ENCODE results near the gene TMEM213.

Gene TMEM213

DNA sequence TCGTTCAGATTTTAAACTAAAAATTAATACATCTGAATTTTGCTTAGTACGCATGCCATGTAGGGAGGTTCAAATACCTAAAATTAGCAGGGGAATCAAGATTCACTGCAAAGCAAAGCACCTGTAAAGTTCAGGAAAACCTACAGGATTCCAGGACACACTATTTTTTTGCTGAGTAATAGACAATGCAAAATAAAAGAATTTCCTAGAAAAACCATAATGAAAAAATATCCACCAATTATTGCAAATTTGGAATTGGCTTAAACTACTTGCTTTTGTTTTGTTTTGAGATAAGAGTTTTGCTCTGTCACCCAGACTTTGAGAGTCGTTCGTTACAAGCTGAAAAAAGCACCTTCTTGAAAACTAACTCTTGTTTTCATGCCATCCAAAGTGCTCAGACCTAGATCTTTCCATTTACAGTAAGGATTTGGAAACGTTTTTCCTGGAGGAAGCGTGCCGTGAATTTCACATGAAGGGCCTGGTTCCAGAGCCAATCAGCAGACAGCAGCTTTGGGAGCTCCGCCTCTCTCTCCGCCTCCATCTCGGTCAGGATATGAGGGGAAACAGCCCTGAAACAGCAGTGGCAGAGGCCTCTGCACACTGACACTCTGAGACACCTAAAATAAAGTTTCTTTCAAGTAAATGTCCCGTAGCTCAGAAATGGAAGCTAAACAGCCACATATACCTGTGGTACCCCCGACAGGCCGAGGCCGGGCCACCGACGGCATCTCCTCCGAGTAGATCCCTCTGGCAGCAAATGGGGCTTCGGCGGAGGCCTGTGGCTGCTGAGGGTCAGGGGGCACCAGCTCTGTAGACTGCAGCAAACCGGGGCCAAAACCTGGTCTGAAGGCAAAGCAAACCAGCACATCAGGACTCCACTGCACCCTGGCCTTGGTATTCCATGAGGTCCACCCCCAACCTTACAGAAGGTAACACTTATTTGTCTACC lies 46.1 kb downstream of the TMEM213 start:
- no peak for TF ChIP-seq EZH2 (IDR thresholded peaks at IDR 0.05; ENCODE audit: borderline replicate concordance, low read depth, low read length, severe bottlenecking)
- TF ChIP-seq, protein P1, sequence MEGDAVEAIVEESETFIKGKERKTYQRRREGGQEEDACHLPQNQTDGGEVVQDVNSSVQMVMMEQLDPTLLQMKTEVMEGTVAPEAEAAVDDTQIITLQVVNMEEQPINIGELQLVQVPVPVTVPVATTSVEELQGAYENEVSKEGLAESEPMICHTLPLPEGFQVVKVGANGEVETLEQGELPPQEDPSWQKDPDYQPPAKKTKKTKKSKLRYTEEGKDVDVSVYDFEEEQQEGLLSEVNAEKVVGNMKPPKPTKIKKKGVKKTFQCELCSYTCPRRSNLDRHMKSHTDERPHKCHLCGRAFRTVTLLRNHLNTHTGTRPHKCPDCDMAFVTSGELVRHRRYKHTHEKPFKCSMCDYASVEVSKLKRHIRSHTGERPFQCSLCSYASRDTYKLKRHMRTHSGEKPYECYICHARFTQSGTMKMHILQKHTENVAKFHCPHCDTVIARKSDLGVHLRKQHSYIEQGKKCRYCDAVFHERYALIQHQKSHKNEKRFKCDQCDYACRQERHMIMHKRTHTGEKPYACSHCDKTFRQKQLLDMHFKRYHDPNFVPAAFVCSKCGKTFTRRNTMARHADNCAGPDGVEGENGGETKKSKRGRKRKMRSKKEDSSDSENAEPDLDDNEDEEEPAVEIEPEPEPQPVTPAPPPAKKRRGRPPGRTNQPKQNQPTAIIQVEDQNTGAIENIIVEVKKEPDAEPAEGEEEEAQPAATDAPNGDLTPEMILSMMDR (IDR thresholded peaks at IDR 0.05; ENCODE audit: borderline replicate concordance, extremely low read depth, low read length, poor library complexity, severe bottlenecking) = no peak
- Histone ChIP-seq H3K27ac (ENCODE audit: low read length) (no peak overlapping the region), H4K20me1 (ENCODE audit: insufficient read depth, low read length) (no peaks in the 10 kb centered on the region), H3K79me2 (ENCODE audit: insufficient read depth, low read length) (no peaks in the 10 kb centered on the region), H3K4me1 (ENCODE audit: insufficient read depth, low read length) (no peaks in the 10 kb centered on the region), H3K9ac (ENCODE audit: low read depth, low read length) (no peak overlapping the region), H3K36me3 (ENCODE audit: insufficient read depth, low read length) (no peaks in the 10 kb centered on the region; the same call in 1 of the 2 replicates), H3K9me3 (ENCODE audit: insufficient read depth, low read length, severe bottlenecking) (no peaks in the 10 kb centered on the region), H3K4me3 (ENCODE audit: low read depth in 1 of 2, low read length in 2 of 2) (no peak overlapping the region), H2AFZ (ENCODE audit: low read depth, low read length) (no peak overlapping the region), H3K27me3 (ENCODE audit: insufficient read depth, low read length, poor library complexity) (no peaks in the 10 kb centered on the region), H3K4me2 (ENCODE audit: insufficient read depth, low read length) (no peak overlapping the region)
- no peak for DNase-seq
- ATAC-seq (ENCODE audit: insufficient read depth, low read depth) = no peak; the same call in 2 of the 3 replicates

DNA sequence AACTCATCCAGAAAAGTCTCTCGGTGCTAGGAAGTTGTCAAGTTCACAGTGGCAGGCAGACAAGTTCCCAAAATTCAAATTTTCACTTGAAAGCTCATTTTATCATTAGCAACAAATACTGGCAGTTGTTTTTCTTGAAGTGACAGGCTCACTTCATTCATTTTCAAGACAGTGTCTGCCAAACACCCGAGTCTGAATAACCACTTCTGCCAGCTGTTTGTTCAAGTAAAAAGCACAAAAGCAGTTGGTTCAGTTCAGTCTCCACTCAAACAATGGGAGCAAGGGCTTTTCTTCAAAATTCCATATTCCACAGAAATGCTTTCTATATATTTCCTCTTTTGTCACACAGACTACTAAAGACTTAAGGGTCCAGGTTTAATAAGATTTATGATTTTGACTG lies 47.9 kb downstream of the TMEM213 start:
- ATAC-seq (ENCODE audit: insufficient read depth, low read depth) = no peak

DNA sequence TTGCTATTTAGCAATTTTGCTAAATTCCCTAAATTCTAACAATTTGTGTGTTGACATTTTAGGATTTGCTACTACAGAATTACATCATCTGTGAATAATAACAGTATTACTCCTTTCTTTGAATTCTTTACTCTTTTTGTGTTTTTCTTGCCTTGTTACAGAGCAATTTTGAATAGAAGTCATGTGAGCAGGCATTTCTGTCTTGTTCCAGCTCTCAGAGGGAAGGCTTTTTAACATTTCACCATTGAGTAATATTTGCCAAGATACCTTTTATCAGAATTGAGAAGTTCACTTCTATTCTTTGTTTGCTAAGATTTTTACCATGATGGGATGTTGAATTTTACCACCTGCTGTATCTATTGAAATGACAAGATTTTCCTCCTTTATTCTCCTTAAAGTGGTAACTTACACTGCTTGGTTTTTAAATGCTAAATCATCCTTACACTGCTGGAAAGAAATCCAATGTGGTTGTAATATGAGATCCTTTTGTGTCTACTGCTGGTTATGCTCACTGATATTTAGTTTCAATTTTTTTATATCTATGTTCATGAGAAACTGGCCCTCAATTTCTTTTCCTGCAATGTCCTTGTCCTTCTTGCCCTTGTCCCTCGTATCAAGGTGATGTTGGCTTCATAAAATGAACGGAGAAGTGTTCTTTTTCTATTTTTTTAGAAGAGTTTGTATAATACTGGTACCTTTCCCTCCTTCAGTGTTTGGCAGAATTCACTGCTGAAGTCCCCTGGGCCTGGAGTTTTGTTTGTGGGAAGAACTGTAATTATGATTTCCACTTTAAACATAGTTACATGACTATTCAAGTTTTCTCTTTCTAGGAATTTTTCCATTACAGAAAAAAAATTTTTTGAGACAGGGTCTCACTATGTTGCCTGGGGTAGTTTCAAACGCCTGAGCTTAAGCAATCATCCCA lies 50.5 kb downstream of the TMEM213 start:
- H3K4me3 ChIP-seq (ENCODE audit: low read depth in 1 of 2, low read length in 2 of 2) = no peak overlapping the region
- H3K9ac ChIP-seq (ENCODE audit: low read depth, low read length) = no peak overlapping the region
- no peak for DNase-seq
- H3K36me3 ChIP-seq (ENCODE audit: insufficient read depth, low read length) = peaks cover 3% of the 10 kb centered on the region; the same call in 1 of the 2 replicates
- H3K27ac ChIP-seq (ENCODE audit: low read length) = no peak overlapping the region
- no peak overlapping the region for H3K4me2 ChIP-seq (ENCODE audit: insufficient read depth, low read length)
- H2AFZ ChIP-seq (ENCODE audit: low read depth, low read length) = no peak overlapping the region
- no peak for ATAC-seq (ENCODE audit: insufficient read depth, low read depth)
- no peaks in the 10 kb centered on the region for H3K9me3 ChIP-seq (ENCODE audit: insufficient read depth, low read length, severe bottlenecking)
- no peaks in the 10 kb centered on the region for H3K27me3 ChIP-seq (ENCODE audit: insufficient read depth, low read length, poor library complexity)
- no peaks in the 10 kb centered on the region for H4K20me1 ChIP-seq (ENCODE audit: insufficient read depth, low read length)
- TF ChIP-seq EZH2 (IDR thresholded peaks at IDR 0.05; ENCODE audit: borderline replicate concordance, low read depth, low read length, severe bottlenecking) = no peak
- TF ChIP-seq, protein P1 (IDR thresholded peaks at IDR 0.05; ENCODE audit: borderline replicate concordance, extremely low read depth, low read length, poor library complexity, severe bottlenecking) = no peak
- H3K4me1 ChIP-seq (ENCODE audit: insufficient read depth, low read length) = no peaks in the 10 kb centered on the region
- no peaks in the 10 kb centered on the region for H3K79me2 ChIP-seq (ENCODE audit: insufficient read depth, low read length)

More for the DNA sequence above, 47.9 kb downstream of the TMEM213 start:
- Histone ChIP-seq H2AFZ (ENCODE audit: low read depth, low read length) (no peak overlapping the region), H3K4me1 (ENCODE audit: insufficient read depth, low read length) (no peaks in the 10 kb centered on the region), H3K79me2 (ENCODE audit: insufficient read depth, low read length) (no peaks in the 10 kb centered on the region), H3K27me3 (ENCODE audit: insufficient read depth, low read length, poor library complexity) (no peaks in the 10 kb centered on the region), H3K27ac (ENCODE audit: low read length) (no peak overlapping the region), H3K4me2 (ENCODE audit: insufficient read depth, low read length) (no peak overlapping the region), H3K9me3 (ENCODE audit: insufficient read depth, low read length, severe bottlenecking) (no peaks in the 10 kb centered on the region), H3K36me3 (ENCODE audit: insufficient read depth, low read length) (peaks cover 3% of the 10 kb centered on the region; the same call in 1 of the 2 replicates), H3K9ac (ENCODE audit: low read depth, low read length) (no peak overlapping the region), H4K20me1 (ENCODE audit: insufficient read depth, low read length) (no peaks in the 10 kb centered on the region), H3K4me3 (ENCODE audit: low read depth in 1 of 2, low read length in 2 of 2) (no peak overlapping the region)
- TF ChIP-seq, protein P1 (IDR thresholded peaks at IDR 0.05; ENCODE audit: borderline replicate concordance, extremely low read depth, low read length, poor library complexity, severe bottlenecking) = no peak
- TF ChIP-seq EZH2 (IDR thresholded peaks at IDR 0.05; ENCODE audit: borderline replicate concordance, low read depth, low read length, severe bottlenecking) = no peak
- no peak for DNase-seq

All from DND-41 (cell line).